GM23338 (cell line): ENCODE results near the gene MET. TPM values are rescaled to one million over a fixed set of nuclear protein-coding genes. Genes with fewer than 3 reads are reported as not detected.

ENCODE experiments used
- ATAC-seq: fragments of 200-7000 bp; cut with Tn5 transposase; 3 replicates; pipeline ENCODE4 v1.9.1; 2020
- DNase-seq: peaks from one replicate; pipeline ENCODE4 v3.0.0-alpha.2; 2015; ENCODE audit warnings: low spot score
- H2AFZ ChIP-seq: fragments of 200-600 bp; sonication (generic); 2 replicates; pipeline ENCODE4 v1.8.0; 2016; ENCODE audit warnings: antibody characterized with exemption, mild to moderate bottlenecking, moderate library complexity
- H3F3A ChIP-seq: fragments of 200-600 bp; sonication (generic); replicated peaks from 2 replicates; pipeline ENCODE4 v1.8.0; 2017; ENCODE audit warnings: antibody characterized with exemption, mixed run types, low read depth
- H3K27ac ChIP-seq: fragments of 200-600 bp; sonication (generic); 2 replicates; pipeline ENCODE4 v1.6.1; 2016; ENCODE audit warnings: low read depth
- H3K27me3 ChIP-seq: fragments of 200-600 bp; sonication (generic); 2 replicates; pipeline ENCODE4 v1.8.0; 2016; ENCODE audit warnings: mild to moderate bottlenecking, mixed run types, moderate library complexity; ENCODE audit not compliant: insufficient read depth
- H3K36me3 ChIP-seq: fragments of 200-600 bp; sonication (generic); 2 replicates; pipeline ENCODE4 v1.8.0; 2016; ENCODE audit warnings: mild to moderate bottlenecking; ENCODE audit not compliant: insufficient read depth
- H3K4me1 ChIP-seq: fragments of 200-600 bp; sonication (generic); 2 replicates; pipeline ENCODE4 v1.8.0; 2016; ENCODE audit warnings: mild to moderate bottlenecking, moderate library complexity; ENCODE audit not compliant: insufficient read depth
- H3K4me2 ChIP-seq: fragments of 200-600 bp; sonication (generic); 2 replicates; pipeline ENCODE4 v1.7.1; 2017; ENCODE audit warnings: mixed run types
- H3K4me3 ChIP-seq: fragments of 200-600 bp; sonication (generic); 2 replicates; pipeline ENCODE4 v1.6.1; 2016; ENCODE audit warnings: mixed run types
- H3K79me2 ChIP-seq: fragments of 200-600 bp; sonication (generic); replicated peaks from 2 replicates; pipeline ENCODE4 v1.8.0; 2017; ENCODE audit warnings: mild to moderate bottlenecking; ENCODE audit not compliant: insufficient read depth
- H3K9me2 ChIP-seq: fragments of 200-600 bp; sonication (generic); 2 replicates; pipeline ENCODE4 v1.8.0; 2017; ENCODE audit not compliant: insufficient read depth
- H4K20me1 ChIP-seq: fragments of 200-600 bp; sonication (generic); replicated peaks from 2 replicates; pipeline ENCODE4 v1.8.0; 2017; ENCODE audit warnings: mild to moderate bottlenecking; ENCODE audit not compliant: insufficient read depth
- H3K27ac Mint-ChIP-seq: 2 replicates; pipeline ENCODE4 v1.8.0; 2020; ENCODE audit warnings: inconsistent platforms, mild to moderate bottlenecking, moderate library complexity, mixed read lengths
- H3K27me3 Mint-ChIP-seq: 3 replicates; pipeline ENCODE4 v1.8.0; 2022; ENCODE audit warnings: low read depth, mild to moderate bottlenecking, moderate library complexity, mixed read lengths, inconsistent platforms; ENCODE audit not compliant: insufficient read depth, poor library complexity
- H3K36me3 Mint-ChIP-seq: 3 replicates; pipeline ENCODE4 v1.8.0; 2021; ENCODE audit warnings: low read depth, mild to moderate bottlenecking, inconsistent platforms, moderate library complexity, mixed read lengths
- H3K4me1 Mint-ChIP-seq: 3 replicates; pipeline ENCODE4 v1.8.0; 2020; ENCODE audit warnings: mild to moderate bottlenecking, inconsistent platforms, mixed read lengths
- H3K4me3 Mint-ChIP-seq: 3 replicates; pipeline ENCODE4 v1.8.0; 2021; ENCODE audit warnings: moderate library complexity, mild to moderate bottlenecking, inconsistent platforms, mixed read lengths
- H3K9me3 Mint-ChIP-seq: 3 replicates; pipeline ENCODE4 v1.8.0; 2020; ENCODE audit warnings: moderate library complexity, mild to moderate bottlenecking, inconsistent platforms, mixed read lengths
- CREB1 ChIP-seq: fragments of 250-450 bp; sonication (Bioruptor Pico); IDR thresholded peaks from 2 replicates; pipeline ENCODE4 v1.5.0; 2020; ENCODE audit warnings: low read depth, mild to moderate bottlenecking, moderate library complexity
- EZH2 ChIP-seq: fragments of 200-600 bp; sonication (generic); IDR thresholded peaks from one replicate; pipeline ENCODE4 v1.8.0; 2017; ENCODE audit warnings: antibody characterized with exemption, mild to moderate bottlenecking, low read depth; ENCODE audit not compliant: unreplicated experiment
- EZH2phosphoT487 ChIP-seq: fragments of 200-600 bp; sonication (generic); IDR thresholded peaks from one replicate; pipeline ENCODE4 v1.8.1; 2018; ENCODE audit warnings: antibody characterized with exemption; ENCODE audit not compliant: unreplicated experiment
- JUNB ChIP-seq: IDR thresholded peaks from one replicate; pipeline ENCODE4 v1.6.1; 2016; ENCODE audit warnings: antibody characterized with exemption; ENCODE audit not compliant: unreplicated experiment
- NANOG ChIP-seq: IDR thresholded peaks from 2 replicates; pipeline ENCODE4 v1.6.1; 2016; ENCODE audit warnings: antibody characterized with exemption, borderline replicate concordance
- POLR2AphosphoS5 ChIP-seq: IDR thresholded peaks from 2 replicates; pipeline ENCODE4 v1.6.1; 2016; ENCODE audit warnings: antibody characterized with exemption, low read depth
- STAT1 ChIP-seq: IDR thresholded peaks from one replicate; pipeline ENCODE4 v1.6.1; 2016; ENCODE audit warnings: antibody characterized with exemption; ENCODE audit not compliant: unreplicated experiment
- ZNF114 ChIP-seq: fragments of 250-450 bp; sonication (Bioruptor Pico); IDR thresholded peaks from 2 replicates; pipeline ENCODE4 v1.5.0; 2020; ENCODE audit warnings: mild to moderate bottlenecking, moderate library complexity
- ZNF331 ChIP-seq: fragments of 250-450 bp; sonication (Bioruptor Pico); IDR thresholded peaks from 2 replicates; pipeline ENCODE4 v1.5.0; 2020; ENCODE audit warnings: low read depth, mild to moderate bottlenecking, moderate library complexity
- polyA plus RNA-seq: library from polyadenylated mRNA; unstranded; fragments of >200 nt; fragmentation: Nextera tagmentation; extraction: Ambion mirVana; gene quantifications from 2 replicates; pipeline ENCODE4 v1.2.1, GENCODE V29; 2016
- total RNA-seq: library from RNA; depleted of rRNA; stranded (reverse); fragments of >200 nt; shearing (Covaris generic); gene quantifications from 2 replicates; pipeline ENCODE4 v1.2.3, GENCODE V29; 2014
- TF ChIP-seq, protein P1 (sequence below): IDR thresholded peaks from one replicate; pipeline ENCODE4 v1.6.1; 2018; ENCODE audit warnings: antibody characterized with exemption; ENCODE audit not compliant: unreplicated experiment
- TF ChIP-seq, protein P2 (sequence below): fragments of 250-450 bp; sonication (Bioruptor Pico); IDR thresholded peaks from 2 replicates; pipeline ENCODE4 v1.5.0; 2020; ENCODE audit warnings: mild to moderate bottlenecking, moderate library complexity
- TF ChIP-seq, protein P3 (sequence below), 2 experiments: fragments of 200-600 bp in 1 of 2; sonication (generic) in 1 of 2; conservative IDR thresholded peaks; 2 replicates each; pipeline versions ENCODE4 v1.5.1 to v1.6.1; 2016 to 2017; ENCODE audit warnings: antibody characterized with exemption in 2 of 2, low read depth in 2 of 2, mild to moderate bottlenecking in 2 of 2, moderate library complexity in 1 of 2
- TF ChIP-seq, protein P4 (sequence below): IDR thresholded peaks from 2 replicates; pipeline ENCODE4 v1.6.1; 2016; ENCODE audit warnings: antibody characterized with exemption

The MET gene
- total and polyA plus RNA-seq, 2 experiments from 2014 or later = 4.8 to 23.1 TPM

DNA sequence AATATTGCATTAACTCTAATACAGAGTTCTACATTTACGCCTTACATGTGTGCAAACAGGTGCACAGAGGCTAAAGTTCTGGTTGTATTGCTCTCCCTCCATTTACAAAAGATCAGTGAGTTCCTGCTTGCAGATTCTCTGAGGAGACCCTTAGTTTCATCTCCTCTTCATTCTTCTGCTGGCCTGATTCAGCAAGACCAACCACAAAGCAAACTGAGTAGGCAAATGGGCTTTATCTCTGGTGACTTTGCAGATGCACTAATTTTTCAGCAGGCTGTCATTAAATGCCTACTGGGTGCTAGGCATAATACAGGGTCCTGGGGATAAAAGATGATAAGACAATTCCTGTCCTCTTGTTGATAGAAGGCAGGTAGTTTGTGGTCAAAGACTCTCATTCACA lies 56.4 kb downstream of the MET start:
- Histone ChIP-seq H3K4me2 (no peak overlapping the region), H2AFZ (no peak overlapping the region), H3K27ac (no peak overlapping the region), H3F3A (no peaks in the 10 kb centered on the region), H4K20me1 (no peaks in the 10 kb centered on the region), H3K79me2 (no peaks in the 10 kb centered on the region), H3K4me1 (peaks cover 17% of the 10 kb centered on the region), H3K4me3 (no peak overlapping the region), H3K9me2 (no peaks in the 10 kb centered on the region), H3K27me3 (no peaks in the 10 kb centered on the region), H3K36me3 (no peaks in the 10 kb centered on the region)
- peaks cover 23% of the 10 kb centered on the region; the same call in 2 of the 3 replicates for H3K4me1 Mint-ChIP-seq
- no peak overlapping the region for H3K27ac Mint-ChIP-seq
- no peak for ATAC-seq
- no peaks in the 10 kb centered on the region; the same call in 2 of the 3 replicates for H3K9me3 Mint-ChIP-seq
- H3K27me3 Mint-ChIP-seq = peaks cover 4% of the 10 kb centered on the region
- DNase-seq = no peak
- no peak overlapping the region for H3K4me3 Mint-ChIP-seq
- no peaks in the 10 kb centered on the region for H3K36me3 Mint-ChIP-seq
- TF ChIP-seq POLR2AphosphoS5 (no peak), CREB1 (CRISPR knock-in tag) (no peak), JUNB (no peak), ZNF331 (CRISPR knock-in tag) (no peak), EZH2phosphoT487 (no peak), NANOG (no peak), STAT1 (no peak), EZH2 (no peak), ZNF114 (CRISPR knock-in tag) (no peak)
- TF ChIP-seq, protein P1, sequence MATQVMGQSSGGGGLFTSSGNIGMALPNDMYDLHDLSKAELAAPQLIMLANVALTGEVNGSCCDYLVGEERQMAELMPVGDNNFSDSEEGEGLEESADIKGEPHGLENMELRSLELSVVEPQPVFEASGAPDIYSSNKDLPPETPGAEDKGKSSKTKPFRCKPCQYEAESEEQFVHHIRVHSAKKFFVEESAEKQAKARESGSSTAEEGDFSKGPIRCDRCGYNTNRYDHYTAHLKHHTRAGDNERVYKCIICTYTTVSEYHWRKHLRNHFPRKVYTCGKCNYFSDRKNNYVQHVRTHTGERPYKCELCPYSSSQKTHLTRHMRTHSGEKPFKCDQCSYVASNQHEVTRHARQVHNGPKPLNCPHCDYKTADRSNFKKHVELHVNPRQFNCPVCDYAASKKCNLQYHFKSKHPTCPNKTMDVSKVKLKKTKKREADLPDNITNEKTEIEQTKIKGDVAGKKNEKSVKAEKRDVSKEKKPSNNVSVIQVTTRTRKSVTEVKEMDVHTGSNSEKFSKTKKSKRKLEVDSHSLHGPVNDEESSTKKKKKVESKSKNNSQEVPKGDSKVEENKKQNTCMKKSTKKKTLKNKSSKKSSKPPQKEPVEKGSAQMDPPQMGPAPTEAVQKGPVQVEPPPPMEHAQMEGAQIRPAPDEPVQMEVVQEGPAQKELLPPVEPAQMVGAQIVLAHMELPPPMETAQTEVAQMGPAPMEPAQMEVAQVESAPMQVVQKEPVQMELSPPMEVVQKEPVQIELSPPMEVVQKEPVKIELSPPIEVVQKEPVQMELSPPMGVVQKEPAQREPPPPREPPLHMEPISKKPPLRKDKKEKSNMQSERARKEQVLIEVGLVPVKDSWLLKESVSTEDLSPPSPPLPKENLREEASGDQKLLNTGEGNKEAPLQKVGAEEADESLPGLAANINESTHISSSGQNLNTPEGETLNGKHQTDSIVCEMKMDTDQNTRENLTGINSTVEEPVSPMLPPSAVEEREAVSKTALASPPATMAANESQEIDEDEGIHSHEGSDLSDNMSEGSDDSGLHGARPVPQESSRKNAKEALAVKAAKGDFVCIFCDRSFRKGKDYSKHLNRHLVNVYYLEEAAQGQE = no peak
- TF ChIP-seq, protein P2, sequence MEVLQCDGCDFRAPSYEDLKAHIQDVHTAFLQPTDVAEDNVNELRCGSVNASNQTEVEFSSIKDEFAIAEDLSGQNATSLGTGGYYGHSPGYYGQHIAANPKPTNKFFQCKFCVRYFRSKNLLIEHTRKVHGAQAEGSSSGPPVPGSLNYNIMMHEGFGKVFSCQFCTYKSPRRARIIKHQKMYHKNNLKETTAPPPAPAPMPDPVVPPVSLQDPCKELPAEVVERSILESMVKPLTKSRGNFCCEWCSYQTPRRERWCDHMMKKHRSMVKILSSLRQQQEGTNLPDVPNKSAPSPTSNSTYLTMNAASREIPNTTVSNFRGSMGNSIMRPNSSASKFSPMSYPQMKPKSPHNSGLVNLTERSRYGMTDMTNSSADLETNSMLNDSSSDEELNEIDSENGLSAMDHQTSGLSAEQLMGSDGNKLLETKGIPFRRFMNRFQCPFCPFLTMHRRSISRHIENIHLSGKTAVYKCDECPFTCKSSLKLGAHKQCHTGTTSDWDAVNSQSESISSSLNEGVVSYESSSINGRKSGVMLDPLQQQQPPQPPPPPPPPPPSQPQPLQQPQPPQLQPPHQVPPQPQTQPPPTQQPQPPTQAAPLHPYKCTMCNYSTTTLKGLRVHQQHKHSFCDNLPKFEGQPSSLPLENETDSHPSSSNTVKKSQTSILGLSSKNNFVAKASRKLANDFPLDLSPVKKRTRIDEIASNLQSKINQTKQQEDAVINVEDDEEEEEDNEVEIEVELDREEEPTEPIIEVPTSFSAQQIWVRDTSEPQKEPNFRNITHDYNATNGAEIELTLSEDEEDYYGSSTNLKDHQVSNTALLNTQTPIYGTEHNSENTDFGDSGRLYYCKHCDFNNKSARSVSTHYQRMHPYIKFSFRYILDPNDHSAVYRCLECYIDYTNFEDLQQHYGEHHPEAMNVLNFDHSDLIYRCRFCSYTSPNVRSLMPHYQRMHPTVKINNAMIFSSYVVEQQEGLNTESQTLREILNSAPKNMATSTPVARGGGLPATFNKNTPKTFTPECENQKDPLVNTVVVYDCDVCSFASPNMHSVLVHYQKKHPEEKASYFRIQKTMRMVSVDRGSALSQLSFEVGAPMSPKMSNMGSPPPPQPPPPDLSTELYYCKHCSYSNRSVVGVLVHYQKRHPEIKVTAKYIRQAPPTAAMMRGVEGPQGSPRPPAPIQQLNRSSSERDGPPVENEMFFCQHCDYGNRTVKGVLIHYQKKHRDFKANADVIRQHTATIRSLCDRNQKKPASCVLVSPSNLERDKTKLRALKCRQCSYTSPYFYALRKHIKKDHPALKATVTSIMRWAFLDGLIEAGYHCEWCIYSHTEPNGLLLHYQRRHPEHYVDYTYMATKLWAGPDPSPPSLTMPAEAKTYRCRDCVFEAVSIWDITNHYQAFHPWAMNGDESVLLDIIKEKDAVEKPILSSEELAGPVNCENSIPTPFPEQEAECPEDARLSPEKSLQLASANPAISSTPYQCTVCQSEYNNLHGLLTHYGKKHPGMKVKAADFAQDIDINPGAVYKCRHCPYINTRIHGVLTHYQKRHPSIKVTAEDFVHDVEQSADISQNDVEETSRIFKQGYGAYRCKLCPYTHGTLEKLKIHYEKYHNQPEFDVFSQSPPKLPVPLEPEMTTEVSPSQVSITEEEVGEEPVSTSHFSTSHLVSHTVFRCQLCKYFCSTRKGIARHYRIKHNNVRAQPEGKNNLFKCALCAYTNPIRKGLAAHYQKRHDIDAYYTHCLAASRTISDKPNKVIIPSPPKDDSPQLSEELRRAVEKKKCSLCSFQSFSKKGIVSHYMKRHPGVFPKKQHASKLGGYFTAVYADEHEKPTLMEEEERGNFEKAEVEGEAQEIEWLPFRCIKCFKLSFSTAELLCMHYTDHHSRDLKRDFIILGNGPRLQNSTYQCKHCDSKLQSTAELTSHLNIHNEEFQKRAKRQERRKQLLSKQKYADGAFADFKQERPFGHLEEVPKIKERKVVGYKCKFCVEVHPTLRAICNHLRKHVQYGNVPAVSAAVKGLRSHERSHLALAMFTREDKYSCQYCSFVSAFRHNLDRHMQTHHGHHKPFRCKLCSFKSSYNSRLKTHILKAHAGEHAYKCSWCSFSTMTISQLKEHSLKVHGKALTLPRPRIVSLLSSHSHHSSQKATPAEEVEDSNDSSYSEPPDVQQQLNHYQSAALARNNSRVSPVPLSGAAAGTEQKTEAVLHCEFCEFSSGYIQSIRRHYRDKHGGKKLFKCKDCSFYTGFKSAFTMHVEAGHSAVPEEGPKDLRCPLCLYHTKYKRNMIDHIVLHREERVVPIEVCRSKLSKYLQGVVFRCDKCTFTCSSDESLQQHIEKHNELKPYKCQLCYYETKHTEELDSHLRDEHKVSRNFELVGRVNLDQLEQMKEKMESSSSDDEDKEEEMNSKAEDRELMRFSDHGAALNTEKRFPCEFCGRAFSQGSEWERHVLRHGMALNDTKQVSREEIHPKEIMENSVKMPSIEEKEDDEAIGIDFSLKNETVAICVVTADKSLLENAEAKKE (CRISPR knock-in tag) = no peak
- TF ChIP-seq, protein P3, sequence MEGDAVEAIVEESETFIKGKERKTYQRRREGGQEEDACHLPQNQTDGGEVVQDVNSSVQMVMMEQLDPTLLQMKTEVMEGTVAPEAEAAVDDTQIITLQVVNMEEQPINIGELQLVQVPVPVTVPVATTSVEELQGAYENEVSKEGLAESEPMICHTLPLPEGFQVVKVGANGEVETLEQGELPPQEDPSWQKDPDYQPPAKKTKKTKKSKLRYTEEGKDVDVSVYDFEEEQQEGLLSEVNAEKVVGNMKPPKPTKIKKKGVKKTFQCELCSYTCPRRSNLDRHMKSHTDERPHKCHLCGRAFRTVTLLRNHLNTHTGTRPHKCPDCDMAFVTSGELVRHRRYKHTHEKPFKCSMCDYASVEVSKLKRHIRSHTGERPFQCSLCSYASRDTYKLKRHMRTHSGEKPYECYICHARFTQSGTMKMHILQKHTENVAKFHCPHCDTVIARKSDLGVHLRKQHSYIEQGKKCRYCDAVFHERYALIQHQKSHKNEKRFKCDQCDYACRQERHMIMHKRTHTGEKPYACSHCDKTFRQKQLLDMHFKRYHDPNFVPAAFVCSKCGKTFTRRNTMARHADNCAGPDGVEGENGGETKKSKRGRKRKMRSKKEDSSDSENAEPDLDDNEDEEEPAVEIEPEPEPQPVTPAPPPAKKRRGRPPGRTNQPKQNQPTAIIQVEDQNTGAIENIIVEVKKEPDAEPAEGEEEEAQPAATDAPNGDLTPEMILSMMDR (conservative IDR thresholded peaks at IDR 0.05; ENCODE audit: low read depth in 2 of 2) = no peak
- TF ChIP-seq, protein P4, sequence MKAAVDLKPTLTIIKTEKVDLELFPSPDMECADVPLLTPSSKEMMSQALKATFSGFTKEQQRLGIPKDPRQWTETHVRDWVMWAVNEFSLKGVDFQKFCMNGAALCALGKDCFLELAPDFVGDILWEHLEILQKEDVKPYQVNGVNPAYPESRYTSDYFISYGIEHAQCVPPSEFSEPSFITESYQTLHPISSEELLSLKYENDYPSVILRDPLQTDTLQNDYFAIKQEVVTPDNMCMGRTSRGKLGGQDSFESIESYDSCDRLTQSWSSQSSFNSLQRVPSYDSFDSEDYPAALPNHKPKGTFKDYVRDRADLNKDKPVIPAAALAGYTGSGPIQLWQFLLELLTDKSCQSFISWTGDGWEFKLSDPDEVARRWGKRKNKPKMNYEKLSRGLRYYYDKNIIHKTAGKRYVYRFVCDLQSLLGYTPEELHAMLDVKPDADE = no peak
